ENCODE results near the gene FNTB. TPM values are rescaled to one million over a fixed set of nuclear protein-coding genes. Genes with fewer than 3 reads are reported as not detected.

The FNTB gene
- total and polyA plus RNA-seq, 9 of the 15 experiments (the other 6 are each of a cell fraction or from before 2014, with no cell fraction given): 6.9 to 23.2 (median 12.2) TPM

DNA sequence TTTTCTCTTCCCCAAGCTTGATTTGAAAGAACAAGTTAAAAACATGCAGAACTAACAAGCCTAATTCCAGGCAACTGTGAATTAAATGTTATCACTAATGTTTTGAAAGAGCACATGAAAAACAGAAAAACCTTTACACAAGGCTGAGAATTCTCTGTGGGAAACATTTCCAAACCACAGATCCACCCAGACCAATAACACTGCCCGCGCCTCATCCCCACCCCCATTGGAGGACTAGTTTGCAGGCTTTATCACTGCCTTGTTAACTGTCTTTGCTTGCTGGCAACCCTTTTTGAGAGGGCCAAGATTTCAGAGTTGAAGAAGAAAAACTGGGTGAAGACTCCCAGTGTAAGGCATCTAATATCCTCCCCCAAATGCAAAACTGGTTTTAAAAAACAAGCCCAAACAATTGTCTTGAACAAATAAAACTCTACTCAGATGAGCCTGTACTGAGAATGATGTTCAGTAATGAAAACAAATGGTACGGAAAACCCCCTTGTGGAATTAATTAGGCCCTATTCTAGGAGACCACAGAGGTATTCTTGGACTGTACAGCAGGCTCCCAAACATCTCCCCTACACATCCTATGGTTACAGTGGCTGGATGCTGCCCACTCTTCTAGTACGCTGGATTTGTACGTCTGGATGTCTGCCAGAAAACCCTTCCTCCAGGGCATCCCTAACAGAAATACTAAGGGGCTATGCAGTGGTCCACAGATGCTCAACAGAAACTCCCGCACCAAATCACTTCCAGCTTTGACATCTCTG is 109.8 kb downstream of the FNTB start:
- ChIA-PET POLR2A (interaction anchor here (0.6 kb wide), 2 partner anchors 12 to 417 kb away, joined by 3 read pairs; no protein-coding TSS in a partner anchor), CTCF (ENCODE audit: low intra/inter-chr PET ratio) (no interaction called here)
- Histone ChIP-seq H2AFZ (ENCODE audit: low read depth, low read length) (no peak overlapping the region), H3K4me2 (ENCODE audit: insufficient read depth, low read length) (peak overlapping the region; percentile 36), H3K36me3 (ENCODE audit: control insufficient read depth, insufficient read depth, low read length) (peaks cover 88% of the 10 kb centered on the region), H3K4me3 (no peak overlapping the region), H3K27me3 (ENCODE audit: control insufficient read depth in 2 of 2, insufficient read depth in 2 of 2, low read length in 2 of 2) (no peaks in the 10 kb centered on the region), H3K27ac (ENCODE audit: extremely low read depth, low read depth, low read length) (peak overlapping the region; percentile 5; the same call in 1 of the 3 replicates), H3K9me1 (ENCODE audit: control insufficient read depth, insufficient read depth, low read length) (peaks cover 2% of the 10 kb centered on the region), H3K9ac (ENCODE audit: insufficient read depth in 1 of 2, low read depth in 2 of 2, low read length in 2 of 2) (no peak overlapping the region), H4K20me1 (replicated peaks; ENCODE audit: control insufficient read depth, insufficient read depth, low read length) (peaks cover 28% of the 10 kb centered on the region; the same call in 1 of the 2 replicates), H3K4me1 (replicated peaks in 1 of 2; ENCODE audit: control insufficient read depth in 2 of 2, insufficient read depth in 2 of 2, low read length in 2 of 2) (peaks cover 4 to 28% of the 10 kb centered on the region in 2 experiments), H3K9me3 (replicated peaks; ENCODE audit: control insufficient read depth, insufficient read depth, low read depth, low read length) (no peaks in the 10 kb centered on the region), H3K79me2 (ENCODE audit: control insufficient read depth, insufficient read depth, low read length) (peaks cover 69% of the 10 kb centered on the region)
- FAIRE-seq: peak; percentile 62
- peak; percentile 27 to 62 (median 44) for DNase-seq (ENCODE audit: extremely low read depth in 1 of 4, low spot score in 3 of 4)
- BruUV-seq (replicated peaks): no TSS peak
- in situ Hi-C loops (cut with MboI): no loop called here
- ATAC-seq: peak; percentile 88
- WGBS (ENCODE audit: insufficient coverage, low coverage, missing lambda C conversion rate): 40% methylated on average over 6 of the region's 6 CpGs
- intact Hi-C loops (cut with micrococcal nuclease): no loop called here
- no peak for TF ChIP-seq ZNF124 (CRISPR knock-in tag; IDR thresholded peaks at IDR 0.05)
- TF ChIP-seq NFIC (IDR thresholded peaks at IDR 0.05): peak; percentile 40; the same call in 1 of the 2 replicates
- TF ChIP-seq, protein P1, sequence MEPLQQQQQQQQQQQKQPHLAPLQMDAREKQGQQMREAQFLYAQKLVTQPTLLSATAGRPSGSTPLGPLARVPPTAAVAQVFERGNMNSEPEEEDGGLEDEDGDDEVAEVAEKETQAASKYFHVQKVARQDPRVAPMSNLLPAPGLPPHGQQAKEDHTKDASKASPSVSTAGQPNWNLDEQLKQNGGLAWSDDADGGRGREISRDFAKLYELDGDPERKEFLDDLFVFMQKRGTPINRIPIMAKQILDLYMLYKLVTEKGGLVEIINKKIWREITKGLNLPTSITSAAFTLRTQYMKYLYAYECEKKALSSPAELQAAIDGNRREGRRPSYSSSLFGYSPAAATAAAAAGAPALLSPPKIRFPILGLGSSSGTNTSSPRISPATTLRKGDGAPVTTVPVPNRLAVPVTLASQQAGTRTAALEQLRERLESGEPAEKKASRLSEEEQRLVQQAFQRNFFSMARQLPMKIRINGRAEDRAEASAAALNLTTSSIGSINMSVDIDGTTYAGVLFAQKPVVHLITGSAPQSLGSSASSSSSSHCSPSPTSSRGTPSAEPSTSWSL (CRISPR knock-in tag; IDR thresholded peaks at IDR 0.05; ENCODE audit: borderline replicate concordance): no peak
- TF ChIP-seq, protein P2, sequence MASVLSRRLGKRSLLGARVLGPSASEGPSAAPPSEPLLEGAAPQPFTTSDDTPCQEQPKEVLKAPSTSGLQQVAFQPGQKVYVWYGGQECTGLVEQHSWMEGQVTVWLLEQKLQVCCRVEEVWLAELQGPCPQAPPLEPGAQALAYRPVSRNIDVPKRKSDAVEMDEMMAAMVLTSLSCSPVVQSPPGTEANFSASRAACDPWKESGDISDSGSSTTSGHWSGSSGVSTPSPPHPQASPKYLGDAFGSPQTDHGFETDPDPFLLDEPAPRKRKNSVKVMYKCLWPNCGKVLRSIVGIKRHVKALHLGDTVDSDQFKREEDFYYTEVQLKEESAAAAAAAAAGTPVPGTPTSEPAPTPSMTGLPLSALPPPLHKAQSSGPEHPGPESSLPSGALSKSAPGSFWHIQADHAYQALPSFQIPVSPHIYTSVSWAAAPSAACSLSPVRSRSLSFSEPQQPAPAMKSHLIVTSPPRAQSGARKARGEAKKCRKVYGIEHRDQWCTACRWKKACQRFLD (CRISPR knock-in tag; IDR thresholded peaks at IDR 0.05): no peak
- peak; percentile 77; the same call in 1 of the 2 replicates for TF ChIP-seq ZNF239 (CRISPR knock-in tag; IDR thresholded peaks at IDR 0.05)
- no peak for TF ChIP-seq DIDO1 (tag; IDR thresholded peaks at IDR 0.05; ENCODE audit: low read depth)
- TF ChIP-seq KDM1A (IDR thresholded peaks at IDR 0.05): 0 out of 4 replicates have a peak, but pooled peaks of 1 of the 2 experiments have one; percentile 9
- TF ChIP-seq RNF2 (IDR thresholded peaks at IDR 0.05): peak; percentile 47; the same call in 1 of the 2 replicates
- TF ChIP-seq FOSL1 (tag; conservative IDR thresholded peaks at IDR 0.05): no peak
- no peak for TF ChIP-seq HLTF (IDR thresholded peaks at IDR 0.05)
- TF ChIP-seq, protein P3, sequence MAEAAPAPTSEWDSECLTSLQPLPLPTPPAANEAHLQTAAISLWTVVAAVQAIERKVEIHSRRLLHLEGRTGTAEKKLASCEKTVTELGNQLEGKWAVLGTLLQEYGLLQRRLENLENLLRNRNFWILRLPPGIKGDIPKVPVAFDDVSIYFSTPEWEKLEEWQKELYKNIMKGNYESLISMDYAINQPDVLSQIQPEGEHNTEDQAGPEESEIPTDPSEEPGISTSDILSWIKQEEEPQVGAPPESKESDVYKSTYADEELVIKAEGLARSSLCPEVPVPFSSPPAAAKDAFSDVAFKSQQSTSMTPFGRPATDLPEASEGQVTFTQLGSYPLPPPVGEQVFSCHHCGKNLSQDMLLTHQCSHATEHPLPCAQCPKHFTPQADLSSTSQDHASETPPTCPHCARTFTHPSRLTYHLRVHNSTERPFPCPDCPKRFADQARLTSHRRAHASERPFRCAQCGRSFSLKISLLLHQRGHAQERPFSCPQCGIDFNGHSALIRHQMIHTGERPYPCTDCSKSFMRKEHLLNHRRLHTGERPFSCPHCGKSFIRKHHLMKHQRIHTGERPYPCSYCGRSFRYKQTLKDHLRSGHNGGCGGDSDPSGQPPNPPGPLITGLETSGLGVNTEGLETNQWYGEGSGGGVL (CRISPR knock-in tag; IDR thresholded peaks at IDR 0.05): no peak
- TF ChIP-seq SOX6 (IDR thresholded peaks at IDR 0.05): peak; percentile 45; the same call in 1 of the 2 replicates
- TF ChIP-seq, protein P4, sequence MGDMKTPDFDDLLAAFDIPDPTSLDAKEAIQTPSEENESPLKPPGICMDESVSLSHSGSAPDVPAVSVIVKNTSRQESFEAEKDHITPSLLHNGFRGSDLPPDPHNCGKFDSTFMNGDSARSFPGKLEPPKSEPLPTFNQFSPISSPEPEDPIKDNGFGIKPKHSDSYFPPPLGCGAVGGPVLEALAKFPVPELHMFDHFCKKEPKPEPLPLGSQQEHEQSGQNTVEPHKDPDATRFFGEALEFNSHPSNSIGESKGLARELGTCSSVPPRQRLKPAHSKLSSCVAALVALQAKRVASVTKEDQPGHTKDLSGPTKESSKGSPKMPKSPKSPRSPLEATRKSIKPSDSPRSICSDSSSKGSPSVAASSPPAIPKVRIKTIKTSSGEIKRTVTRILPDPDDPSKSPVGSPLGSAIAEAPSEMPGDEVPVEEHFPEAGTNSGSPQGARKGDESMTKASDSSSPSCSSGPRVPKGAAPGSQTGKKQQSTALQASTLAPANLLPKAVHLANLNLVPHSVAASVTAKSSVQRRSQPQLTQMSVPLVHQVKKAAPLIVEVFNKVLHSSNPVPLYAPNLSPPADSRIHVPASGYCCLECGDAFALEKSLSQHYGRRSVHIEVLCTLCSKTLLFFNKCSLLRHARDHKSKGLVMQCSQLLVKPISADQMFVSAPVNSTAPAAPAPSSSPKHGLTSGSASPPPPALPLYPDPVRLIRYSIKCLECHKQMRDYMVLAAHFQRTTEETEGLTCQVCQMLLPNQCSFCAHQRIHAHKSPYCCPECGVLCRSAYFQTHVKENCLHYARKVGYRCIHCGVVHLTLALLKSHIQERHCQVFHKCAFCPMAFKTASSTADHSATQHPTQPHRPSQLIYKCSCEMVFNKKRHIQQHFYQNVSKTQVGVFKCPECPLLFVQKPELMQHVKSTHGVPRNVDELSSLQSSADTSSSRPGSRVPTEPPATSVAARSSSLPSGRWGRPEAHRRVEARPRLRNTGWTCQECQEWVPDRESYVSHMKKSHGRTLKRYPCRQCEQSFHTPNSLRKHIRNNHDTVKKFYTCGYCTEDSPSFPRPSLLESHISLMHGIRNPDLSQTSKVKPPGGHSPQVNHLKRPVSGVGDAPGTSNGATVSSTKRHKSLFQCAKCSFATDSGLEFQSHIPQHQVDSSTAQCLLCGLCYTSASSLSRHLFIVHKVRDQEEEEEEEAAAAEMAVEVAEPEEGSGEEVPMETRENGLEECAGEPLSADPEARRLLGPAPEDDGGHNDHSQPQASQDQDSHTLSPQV (IDR thresholded peaks at IDR 0.05): no peak

All from K562 (cell line).